ENCODE measurements around the gene NPRL2. TPM values are rescaled to one million over a fixed set of nuclear protein-coding genes. Genes with fewer than 3 reads are reported as not detected.

The NPRL2 gene
- total and polyA plus RNA-seq, 2 of the 13 experiments (the other 11 are each of a cell fraction or from before 2014, with no cell fraction given): 30.6 to 51.4 TPM

DNA sequence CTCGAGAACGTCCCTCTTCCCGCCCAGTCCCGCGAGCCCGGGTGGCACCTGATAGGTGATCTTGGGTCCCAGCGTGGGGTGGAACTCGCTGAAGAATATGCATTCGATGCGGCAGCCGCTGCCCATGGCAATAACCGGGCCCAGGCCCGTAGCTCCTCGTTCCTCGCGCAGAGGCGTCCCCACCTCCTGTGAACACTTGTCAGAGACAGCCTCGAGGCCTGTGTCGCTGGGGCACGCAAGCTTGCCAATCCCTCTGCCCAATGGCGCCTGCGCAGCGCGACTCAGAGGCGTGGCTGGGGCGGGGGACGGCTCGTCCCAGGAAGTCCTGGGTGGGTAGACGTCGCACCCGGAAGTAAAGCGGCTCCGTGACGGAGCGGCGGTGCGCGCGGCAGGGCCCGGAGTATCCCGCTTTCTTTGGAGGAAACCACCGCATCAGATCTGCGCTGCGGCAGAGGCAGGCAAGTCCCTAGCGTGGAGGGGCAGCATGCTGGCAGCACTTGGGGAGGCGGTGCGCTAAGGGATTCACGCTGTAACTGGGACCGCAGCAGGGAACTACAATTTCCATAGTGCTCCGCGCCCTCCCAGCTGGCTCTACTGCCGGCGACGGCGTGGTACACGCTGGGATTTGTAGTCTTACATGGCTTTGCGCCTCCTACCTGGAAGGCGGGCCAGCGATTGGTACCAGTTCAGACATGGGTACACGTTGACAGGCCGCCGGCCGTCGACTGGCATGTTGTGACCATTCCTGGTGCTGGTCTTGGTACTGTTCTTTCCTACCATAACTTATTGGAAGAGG is at the start of gene NPRL2, which contains the start of gene CYB561D2 (continued):
- TF ChIP-seq, protein P1, sequence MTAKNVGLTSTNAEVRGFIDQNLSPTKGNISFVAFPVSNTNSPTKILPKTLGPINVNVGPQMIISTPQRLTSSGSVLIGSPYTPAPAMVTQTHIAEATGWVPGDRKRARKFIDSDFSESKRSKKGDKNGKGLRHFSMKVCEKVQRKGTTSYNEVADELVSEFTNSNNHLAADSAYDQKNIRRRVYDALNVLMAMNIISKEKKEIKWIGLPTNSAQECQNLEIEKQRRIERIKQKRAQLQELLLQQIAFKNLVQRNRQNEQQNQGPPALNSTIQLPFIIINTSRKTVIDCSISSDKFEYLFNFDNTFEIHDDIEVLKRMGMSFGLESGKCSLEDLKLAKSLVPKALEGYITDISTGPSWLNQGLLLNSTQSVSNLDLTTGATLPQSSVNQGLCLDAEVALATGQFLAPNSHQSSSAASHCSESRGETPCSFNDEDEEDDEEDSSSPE (CRISPR knock-in tag; IDR thresholded peaks at IDR 0.05): peak; percentile 92
- TF ChIP-seq ZNF713 (CRISPR knock-in tag; IDR thresholded peaks at IDR 0.05) (no peak), MEIS2 (CRISPR knock-in tag; IDR thresholded peaks at IDR 0.05) (peak; percentile 79), FOXM1 (CRISPR knock-in tag; IDR thresholded peaks at IDR 0.05) (no peak), CBX2 (IDR thresholded peaks at IDR 0.05; ENCODE audit: low read depth, low read length) (no peak), CBX2 (CRISPR knock-in tag; IDR thresholded peaks at IDR 0.05; ENCODE audit: low read depth) (no peak), NPAS2 (CRISPR knock-in tag; IDR thresholded peaks at IDR 0.05; ENCODE audit: borderline replicate concordance) (no peak), ZNF556 (CRISPR knock-in tag; IDR thresholded peaks at IDR 0.05; ENCODE audit: borderline replicate concordance) (no peak; the same call in 1 of the 2 replicates), ARNTL (CRISPR knock-in tag; IDR thresholded peaks at IDR 0.05) (peak; percentile 58), ZFP36L1 (CRISPR knock-in tag; IDR thresholded peaks at IDR 0.05) (peak; percentile 88), ZFP82 (CRISPR knock-in tag; IDR thresholded peaks at IDR 0.05; ENCODE audit: borderline replicate concordance) (peak; percentile 74; the same call in 1 of the 2 replicates), TEAD2 (CRISPR knock-in tag; IDR thresholded peaks at IDR 0.05) (peak; percentile 94; the same call in 1 of the 2 replicates), ZNF703 (CRISPR knock-in tag; IDR thresholded peaks at IDR 0.05; ENCODE audit: borderline replicate concordance) (no peak), MBD4 (IDR thresholded peaks at IDR 0.05; ENCODE audit: borderline replicate concordance, low read length) (no peak), NCOA1 (CRISPR knock-in tag; IDR thresholded peaks at IDR 0.05) (peak; percentile 93), ZNF563 (CRISPR knock-in tag; IDR thresholded peaks at IDR 0.05) (peak; percentile 89; the same call in 1 of the 2 replicates), MIXL1 (CRISPR knock-in tag; IDR thresholded peaks at IDR 0.05) (peak; percentile 62; the same call in 1 of the 2 replicates), ZBTB37 (CRISPR knock-in tag; IDR thresholded peaks at IDR 0.05) (no peak), GLMP (CRISPR knock-in tag; IDR thresholded peaks at IDR 0.05; ENCODE audit: borderline replicate concordance) (no peak), KDM5B (CRISPR knock-in tag; IDR thresholded peaks at IDR 0.05; ENCODE audit: borderline replicate concordance) (peak; percentile 100), TCF7L2 (IDR thresholded peaks at IDR 0.05; ENCODE audit: low read depth, low read length) (no peak), ZBTB25 (CRISPR knock-in tag; IDR thresholded peaks at IDR 0.05) (peak; percentile 75), MTA1 (CRISPR knock-in tag; IDR thresholded peaks at IDR 0.05; ENCODE audit: borderline replicate concordance) (no peak; the same call in 1 of the 2 replicates), MED1 (CRISPR knock-in tag; IDR thresholded peaks at IDR 0.05) (peak; percentile 71; the same call in 1 of the 2 replicates)
- TF ChIP-seq, protein P2, sequence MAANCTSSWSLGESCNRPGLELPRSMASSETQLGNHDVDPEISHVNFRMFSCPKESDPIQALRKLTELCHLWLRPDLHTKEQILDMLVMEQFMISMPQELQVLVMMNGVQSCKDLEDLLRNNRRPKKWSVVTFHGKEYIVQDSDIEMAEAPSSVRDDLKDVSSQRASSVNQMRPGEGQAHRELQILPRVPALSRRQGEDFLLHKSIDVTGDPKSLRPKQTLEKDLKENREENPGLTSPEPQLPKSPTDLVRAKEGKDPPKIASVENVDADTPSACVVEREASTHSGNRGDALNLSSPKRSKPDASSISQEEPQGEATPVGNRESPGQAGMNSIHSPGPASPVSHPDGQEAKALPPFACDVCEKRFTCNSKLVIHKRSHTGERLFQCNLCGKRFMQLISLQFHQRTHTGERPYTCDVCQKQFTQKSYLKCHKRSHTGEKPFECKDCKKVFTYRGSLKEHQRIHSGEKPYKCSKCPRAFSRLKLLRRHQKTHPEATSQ (CRISPR knock-in tag; IDR thresholded peaks at IDR 0.05; ENCODE audit: borderline replicate concordance): peak; percentile 96

Data from HepG2 (cell line).